ENCODE measurements around the gene TPST1.

The TPST1 gene

GRCh38 chr7:66239467-66239856 lies 34.3 kb downstream of the TPST1 start:
- no peak for DNase-seq

DNA sequence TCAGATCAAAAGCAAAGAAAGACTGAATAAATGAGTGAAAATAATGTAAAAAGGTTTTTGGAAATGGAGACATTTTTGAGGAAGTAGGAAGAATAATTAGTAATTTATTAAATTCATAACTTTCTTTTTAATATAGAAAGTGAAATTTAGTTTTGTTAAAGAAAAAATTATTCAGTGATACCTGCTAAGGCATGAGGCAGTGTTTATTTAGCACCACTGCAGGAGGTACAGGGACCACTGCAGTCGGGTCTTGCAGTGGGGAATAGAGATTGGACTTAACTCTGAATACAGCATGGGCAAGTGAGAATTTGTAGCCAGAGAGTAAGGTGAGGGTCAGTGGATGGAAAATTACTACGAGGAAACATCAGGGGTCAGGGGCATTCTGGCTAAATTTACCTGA lies 39.9 kb downstream of the TPST1 start:
- DNase-seq = no peak

DNA sequence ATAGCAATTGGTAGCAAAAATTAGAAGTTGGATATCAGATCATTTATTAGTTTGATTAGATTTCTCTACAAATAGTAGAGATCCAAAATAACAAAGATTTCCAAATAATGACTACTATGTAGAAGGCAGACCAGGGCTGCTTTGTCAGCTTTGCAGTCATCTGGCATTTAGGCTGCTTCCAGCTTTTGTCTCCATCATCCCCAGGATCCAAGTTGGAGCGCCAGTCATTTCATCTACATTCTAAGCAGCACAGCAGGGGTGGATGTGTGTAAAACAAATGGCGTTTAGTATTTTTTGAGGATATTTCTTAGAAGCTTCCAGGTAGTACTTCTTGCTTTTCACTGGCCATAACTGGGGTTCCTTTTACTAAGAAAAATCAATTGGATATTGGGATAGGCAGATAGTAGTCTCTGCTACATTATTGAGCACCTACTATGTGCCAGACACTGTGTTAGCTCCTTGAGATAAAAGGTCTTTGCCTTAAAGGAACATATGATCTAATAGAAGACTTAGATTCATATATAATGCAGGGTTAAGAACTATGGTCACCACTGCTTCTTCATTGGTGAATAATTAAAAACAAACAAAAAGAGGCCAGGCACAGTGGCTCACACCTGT lies 41.5 kb downstream of the TPST1 start:
- DNase-seq = no peak

DNA sequence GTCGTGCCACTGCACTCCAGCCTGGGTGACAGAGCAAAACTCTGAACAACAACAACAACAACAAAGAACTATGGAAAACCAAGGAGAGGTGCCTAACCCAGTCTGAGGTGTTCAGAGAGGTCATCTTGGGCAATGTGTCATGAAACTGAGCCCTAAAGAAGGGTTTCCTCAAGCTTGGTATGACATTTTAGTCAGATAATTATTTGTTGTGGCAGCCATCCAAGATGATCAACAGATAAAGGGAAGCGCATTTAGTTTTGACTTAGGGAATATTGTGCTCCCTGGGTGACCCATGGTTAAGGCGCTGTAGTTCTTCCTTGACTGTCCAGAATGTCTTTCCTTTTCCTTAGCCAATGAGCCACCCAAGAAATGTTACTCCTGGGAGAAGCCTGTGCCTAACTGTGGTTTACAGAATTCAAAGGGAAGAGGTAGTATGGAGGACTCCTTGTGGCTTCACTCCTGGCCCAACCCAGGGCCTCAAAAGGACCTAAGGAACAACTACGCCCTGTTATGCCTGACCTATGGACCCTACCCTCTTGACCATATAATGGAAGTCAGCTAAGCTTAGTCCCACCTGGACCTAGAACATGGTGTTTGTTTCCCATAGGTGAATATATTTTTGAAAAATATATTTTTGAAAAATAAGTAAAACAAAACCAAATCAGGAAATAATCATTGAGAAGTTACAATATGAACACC lies 42.4 kb downstream of the TPST1 start:
- DNase-seq = no peak

GRCh38 chr7:66250711-66251110 lies 45.6 kb downstream of the TPST1 start:
- DNase-seq = no peak

DNA sequence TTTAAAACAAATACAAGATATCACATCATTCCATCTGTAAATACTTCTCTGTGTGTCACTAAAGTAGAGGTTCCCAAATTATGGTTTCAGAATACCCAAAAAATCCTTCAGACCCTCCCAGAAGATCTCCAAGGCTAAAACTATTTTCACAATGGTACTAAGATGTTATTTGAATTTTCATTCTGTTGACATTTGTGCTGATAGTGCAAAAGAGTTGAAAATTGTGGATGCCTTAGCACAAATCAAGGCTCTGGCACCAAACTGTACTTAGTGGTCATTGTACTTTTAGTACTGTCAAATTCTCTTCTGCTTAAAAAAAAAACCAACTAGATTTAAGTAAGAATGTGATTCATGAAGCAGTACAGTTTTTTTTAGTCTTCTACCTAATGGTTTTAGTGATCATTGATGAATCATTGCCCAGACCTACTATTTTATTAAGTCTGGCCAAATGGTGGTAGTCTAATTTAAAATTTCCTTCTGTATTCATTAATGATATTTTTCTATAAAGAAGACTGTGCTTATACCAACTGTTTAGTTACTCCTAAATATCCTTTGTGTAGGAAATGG lies 50.5 kb downstream of the TPST1 start:
- no peak for DNase-seq

GRCh38 chr7:66256281-66256680 lies 51.1 kb downstream of the TPST1 start:
- DNase-seq = no peak

GRCh38 chr7:66257481-66257880 lies 52.3 kb downstream of the TPST1 start:
- no peak for DNase-seq

DNA sequence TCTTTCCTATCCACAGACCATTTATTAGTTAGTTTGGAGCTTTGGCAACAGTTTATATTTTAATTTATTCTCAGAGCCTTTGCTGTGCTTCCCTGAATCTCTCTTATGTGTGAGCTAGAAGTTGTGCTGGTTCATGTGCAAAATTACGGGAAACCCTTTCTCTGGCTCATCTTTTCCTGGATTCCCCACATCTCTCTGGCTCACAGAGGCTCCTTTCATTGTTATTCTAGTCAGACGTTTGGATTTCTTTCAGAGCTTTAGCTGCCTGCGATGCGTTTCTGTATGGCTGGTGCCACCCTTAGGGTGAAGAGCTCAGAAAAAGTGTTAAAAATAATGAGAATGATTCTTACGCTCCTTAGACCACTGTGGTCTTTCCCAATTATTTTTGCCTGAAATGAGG lies 53.3 kb downstream of the TPST1 start:
- DNase-seq = no peak

DNA sequence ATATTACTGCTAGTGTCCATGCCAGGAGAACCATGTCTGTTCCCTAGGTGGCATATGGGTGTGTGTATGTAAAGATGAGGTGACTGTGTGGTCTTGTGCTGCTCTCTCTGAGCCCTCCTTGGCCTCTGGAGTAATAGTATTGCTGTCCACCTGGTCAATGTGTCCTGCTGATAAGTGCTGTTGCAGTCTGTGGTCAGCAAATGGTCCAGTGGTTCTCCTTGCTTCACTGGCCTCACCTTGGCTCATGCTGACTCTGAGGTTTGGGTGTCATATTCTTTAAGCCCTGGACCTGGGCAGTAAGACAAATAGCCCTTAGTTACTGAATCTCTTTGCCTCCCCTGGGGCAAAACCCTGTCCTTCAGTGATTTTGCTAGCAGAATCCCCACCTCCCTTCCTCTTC lies 56.8 kb downstream of the TPST1 start:
- no peak for DNase-seq

GRCh38 chr7:66263936-66264335 lies 58.8 kb downstream of the TPST1 start:
- no peak for DNase-seq

DNA sequence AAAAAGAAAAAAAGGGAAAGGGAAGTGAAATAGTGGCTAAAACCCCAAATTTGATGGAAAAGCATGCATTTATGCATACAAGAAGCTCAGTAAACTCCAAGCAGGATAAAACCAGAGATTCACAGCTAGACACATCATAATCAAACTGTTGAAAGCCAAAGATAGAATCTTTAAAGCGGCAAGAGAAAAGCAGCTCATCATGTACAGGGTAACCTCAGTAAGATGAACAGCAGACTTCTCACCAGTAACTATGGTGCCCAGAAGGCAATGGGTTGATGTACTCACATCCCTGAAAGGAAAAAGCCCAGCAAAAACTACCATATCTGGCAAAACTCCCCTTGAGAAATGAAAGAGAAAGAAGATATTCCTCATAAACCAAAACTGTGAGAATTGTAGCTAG lies 60.4 kb downstream of the TPST1 start:
- no peak for DNase-seq

DNA sequence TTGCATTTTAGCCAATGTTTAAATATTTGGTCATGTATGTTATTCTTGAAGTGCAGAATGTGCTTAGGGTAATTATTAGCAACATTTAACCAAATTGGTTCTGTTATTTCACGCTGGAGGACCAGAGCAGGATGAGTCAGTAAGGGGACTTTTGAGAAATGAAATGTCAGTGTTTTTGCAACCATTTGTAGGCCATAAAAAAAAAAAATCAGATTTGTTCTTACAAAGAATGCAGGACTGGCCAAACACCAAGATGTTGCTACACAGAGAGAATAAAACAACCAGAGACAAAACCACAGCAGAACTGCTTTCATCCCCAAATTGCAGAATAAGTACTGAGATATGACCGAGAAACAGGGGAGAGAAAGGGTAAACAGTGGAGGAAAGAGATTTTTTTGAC lies 62.1 kb downstream of the TPST1 start:
- no peak for DNase-seq

DNA sequence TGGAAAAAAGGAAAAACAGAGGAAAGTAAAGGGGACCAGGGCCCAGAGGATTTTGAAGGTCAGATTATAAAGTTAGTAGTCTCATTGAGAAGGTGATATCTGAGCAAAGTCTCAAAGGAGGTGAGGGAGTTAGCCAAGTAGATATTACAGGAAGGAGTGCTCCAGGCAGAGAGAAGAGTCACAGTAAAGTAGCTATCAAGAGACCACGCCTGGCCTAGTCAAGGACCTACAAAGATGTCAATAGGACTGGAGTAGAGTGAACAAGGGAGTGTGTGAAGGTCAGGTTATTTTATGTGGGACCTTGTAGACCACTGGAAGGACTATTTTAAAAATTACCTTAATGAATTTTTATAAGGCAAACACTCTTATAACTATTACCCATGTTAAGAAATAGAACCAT lies 64.8 kb downstream of the TPST1 start:
- DNase-seq = no peak

DNA sequence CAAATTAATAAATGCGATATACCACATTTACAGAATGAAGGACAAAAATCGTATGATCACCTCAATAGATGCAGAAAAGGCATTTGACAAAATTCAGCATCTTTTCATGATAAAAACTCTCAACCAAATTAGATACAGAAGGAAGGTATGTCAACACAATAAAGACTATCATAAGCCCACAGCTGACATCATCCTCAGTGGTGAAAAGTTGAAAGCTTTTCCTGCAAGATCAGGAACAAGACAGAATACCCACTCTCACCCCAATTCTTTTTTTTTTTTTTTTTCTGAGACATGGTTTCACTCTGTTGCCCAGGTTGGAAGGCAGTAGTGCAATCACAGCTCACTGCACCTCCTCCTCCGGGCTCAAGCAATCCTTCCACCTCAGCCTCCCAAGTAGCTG lies 67.2 kb downstream of the TPST1 start:
- no peak for DNase-seq

DNA sequence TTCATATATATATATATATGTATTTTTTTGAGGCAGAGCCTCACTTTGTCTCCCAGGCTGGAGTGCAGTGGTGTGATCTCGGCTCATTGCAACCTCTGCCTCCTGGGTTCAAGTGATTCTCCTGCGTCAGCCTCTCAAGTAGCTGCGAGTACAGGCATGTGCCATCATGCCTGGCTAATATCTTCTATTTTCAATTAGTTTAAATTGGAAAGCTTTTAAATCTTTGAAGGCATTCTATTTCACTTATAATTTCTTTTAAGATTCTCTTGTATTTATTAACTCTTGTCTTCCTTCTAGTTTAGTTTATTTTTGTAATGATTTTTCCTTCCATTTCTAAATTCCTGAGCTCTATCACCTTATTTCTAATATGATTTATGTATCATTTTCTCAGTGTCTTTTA lies 71.2 kb downstream of the TPST1 start:
- no peak for DNase-seq

GRCh38 chr7:66277492-66277891 lies 72.4 kb downstream of the TPST1 start:
- DNase-seq = no peak

GRCh38 chr7:66279912-66280311 lies 74.8 kb downstream of the TPST1 start:
- DNase-seq = no peak

DNA sequence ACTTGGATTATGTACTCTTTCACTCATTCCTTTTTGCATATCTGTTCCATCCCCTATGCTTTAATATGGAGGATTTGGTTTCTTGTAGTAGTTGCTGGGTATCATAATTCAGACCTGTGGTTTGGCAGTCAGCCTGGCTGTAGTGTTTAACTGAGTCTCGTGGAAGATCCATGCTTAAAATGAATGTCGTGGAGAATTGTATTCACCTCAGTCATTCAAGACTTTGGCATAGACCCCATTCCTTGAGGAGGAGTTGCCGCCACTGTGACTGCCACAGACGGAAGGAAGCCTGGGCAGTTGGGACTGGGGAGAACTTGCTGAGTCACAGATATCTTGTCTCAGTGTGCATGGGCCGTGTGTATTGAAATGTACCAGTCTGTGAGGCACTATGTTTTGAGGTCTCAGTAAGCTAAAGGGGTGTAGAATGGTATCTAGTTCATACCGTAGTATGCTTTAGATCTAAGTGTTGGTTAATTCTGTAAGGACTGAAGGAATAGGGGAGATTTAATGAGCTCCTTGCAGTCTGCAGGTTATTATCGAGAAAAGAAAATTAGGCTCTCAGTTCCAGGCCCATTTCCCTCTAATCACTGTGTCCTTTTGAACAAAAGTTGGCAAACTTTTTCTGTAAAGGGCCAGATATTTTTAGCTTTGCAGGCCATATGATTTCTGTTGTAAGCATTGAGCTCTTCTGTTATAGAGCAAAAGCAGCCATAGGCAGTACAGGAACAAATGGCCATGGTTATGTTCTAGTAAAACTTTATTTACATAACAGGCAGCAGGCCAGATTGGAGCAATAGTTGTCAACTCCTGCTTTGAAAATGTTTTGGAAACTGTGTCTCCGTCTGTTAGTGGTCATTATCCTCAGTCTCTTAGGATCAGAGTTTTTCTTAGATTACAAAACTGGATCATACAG lies 76.8 kb downstream of the TPST1 start:
- no peak for DNase-seq

GRCh38 chr7:66282591-66282935 lies 77.4 kb downstream of the TPST1 start:
- no peak for DNase-seq

DNA sequence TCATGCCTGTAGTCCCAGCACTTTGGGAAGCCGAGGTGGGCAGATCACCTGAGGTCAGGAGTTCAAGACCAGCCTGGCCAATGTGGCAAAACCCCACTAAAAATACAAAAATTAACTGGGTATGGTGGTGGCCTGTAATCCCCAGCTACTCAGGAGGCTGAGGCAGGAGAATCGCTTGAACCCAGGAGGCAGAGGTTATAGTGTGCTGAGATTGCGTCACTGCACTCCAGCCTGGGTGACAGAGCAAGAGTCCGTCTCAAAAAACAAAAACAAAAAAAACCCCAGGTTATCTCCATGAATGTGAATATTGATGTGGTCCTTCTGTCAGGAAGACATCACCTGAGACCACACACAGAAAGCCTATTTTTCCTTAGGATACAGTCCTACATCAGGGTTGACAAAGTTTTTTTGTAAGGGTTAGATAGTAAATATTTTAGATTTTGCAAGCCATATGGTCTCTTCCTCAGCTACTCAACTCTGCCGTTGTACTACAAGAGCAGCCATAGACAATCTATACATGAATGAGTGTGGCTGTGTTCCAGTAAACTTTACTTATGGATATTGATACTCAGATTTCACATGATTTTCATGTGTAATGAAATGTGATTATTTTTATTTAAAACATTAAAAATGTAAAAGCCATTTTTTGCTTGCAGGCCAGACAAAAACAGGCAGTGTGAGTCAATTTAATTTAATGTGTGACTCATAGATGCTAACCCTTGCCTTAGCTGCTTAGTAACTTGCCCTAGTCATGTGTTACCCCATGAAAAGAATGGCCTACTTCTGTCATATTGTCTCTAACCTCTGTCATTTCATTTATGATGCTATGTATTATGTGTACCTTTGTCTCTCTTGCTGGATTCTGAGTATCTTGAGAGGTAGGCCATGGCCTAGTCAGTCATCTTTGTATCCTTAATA lies 78.1 kb downstream of the TPST1 start:
- DNase-seq = no peak

DNA sequence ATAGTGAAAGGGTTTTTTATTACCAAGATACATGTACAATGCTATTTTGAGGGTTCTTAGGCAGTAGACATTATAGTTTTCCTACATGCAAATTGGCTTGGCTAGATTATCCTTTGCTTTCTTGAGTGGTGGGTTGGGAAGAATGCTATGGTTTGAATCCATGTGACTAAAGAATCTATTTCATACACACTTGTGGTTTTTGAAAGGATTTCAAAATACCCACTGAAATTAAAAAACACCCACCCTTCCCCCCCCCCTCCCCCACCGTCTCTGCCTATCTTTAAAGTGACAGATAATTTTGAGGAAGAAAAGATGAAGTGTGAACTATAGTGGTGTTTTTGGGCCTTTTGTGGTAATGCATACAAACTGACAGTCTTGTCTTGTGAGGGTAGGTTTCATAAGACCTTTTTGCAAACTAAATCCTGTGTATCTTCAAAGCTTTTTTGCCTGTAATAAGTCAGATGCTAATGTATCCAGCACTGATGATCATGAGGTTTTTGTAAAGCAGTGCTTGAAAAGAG lies 90.9 kb downstream of the TPST1 start:
- DNase-seq = no peak

Measured in activated CD4-positive, alpha-beta T cell treated with anti-CD3 and anti-CD28 coated beads for 1 hour (primary cell).